ENCODE data around the gene COL12A1. TPM values are rescaled to one million over a fixed set of nuclear protein-coding genes. Genes with fewer than 3 reads are reported as not detected.

COL12A1 gene
- total RNA-seq, 1 experiment from 2014 or later, result 10.4 TPM

- Histone ChIP-seq H3K36me3 (ENCODE audit: control insufficient read depth, insufficient read depth, low read length) (no peaks in the 10 kb centered on the region), H3K4me1 (ENCODE audit: control insufficient read depth, insufficient read depth, low read length) (no peaks in the 10 kb centered on the region), H3K9me3 (ENCODE audit: control insufficient read depth, insufficient read depth, low read depth, low read length) (no peaks in the 10 kb centered on the region), H3K4me3 (ENCODE audit: low read depth in 2 of 2, low read length in 2 of 2) (no peak overlapping the region), H3K27ac (ENCODE audit: low read length) (no peak overlapping the region), H3K27me3 (ENCODE audit: control insufficient read depth, insufficient read depth, low read length) (no peaks in the 10 kb centered on the region)
- TF ChIP-seq CTCF (IDR thresholded peaks at IDR 0.05) (no peak), TCF7L2 (IDR thresholded peaks at IDR 0.05; ENCODE audit: low read depth, low read length) (no peak), SIN3A (IDR thresholded peaks at IDR 0.05; ENCODE audit: borderline replicate concordance, insufficient read depth, low read depth, low read length) (no peak), POLR2AphosphoS5 (IDR thresholded peaks at IDR 0.05; ENCODE audit: low read depth, low read length) (no peak), REST (IDR thresholded peaks at IDR 0.05; ENCODE audit: insufficient read depth in 1 of 2, low read depth in 2 of 2, low read length in 1 of 2) (no peak)
- BruUV-seq (replicated peaks), result no TSS peak
- DNase-seq (ENCODE audit: low read depth, low spot score), result no peak
- no peak for ATAC-seq
- in situ Hi-C loops (cut with HindIII; ENCODE audit: low pct_unique_long_range_greater_than_20kb, low sequenced_read_pairs) (no loop called here), intact Hi-C loops (cut with micrococcal nuclease; ENCODE audit: unreplicated experiment) (no loop called here)
- ChIA-PET POLR2A (no interaction called here), CTCF (no interaction called here)
Observed at GRCh38 chr6:75171986-75172385, 33.9 kb downstream of the COL12A1 start.

- Histone ChIP-seq H3K27me3 (ENCODE audit: control insufficient read depth, insufficient read depth, low read length) (no peaks in the 10 kb centered on the region), H3K36me3 (ENCODE audit: control insufficient read depth, insufficient read depth, low read length) (no peaks in the 10 kb centered on the region), H3K9me3 (ENCODE audit: control insufficient read depth, insufficient read depth, low read depth, low read length) (no peaks in the 10 kb centered on the region), H3K4me1 (ENCODE audit: control insufficient read depth, insufficient read depth, low read length) (no peaks in the 10 kb centered on the region), H3K4me3 (ENCODE audit: low read depth in 2 of 2, low read length in 2 of 2) (no peak overlapping the region), H3K27ac (ENCODE audit: low read length) (no peak overlapping the region)
- TF ChIP-seq TCF7L2 (IDR thresholded peaks at IDR 0.05; ENCODE audit: low read depth, low read length) (no peak), POLR2AphosphoS5 (IDR thresholded peaks at IDR 0.05; ENCODE audit: low read depth, low read length) (no peak), REST (IDR thresholded peaks at IDR 0.05; ENCODE audit: insufficient read depth in 1 of 2, low read depth in 2 of 2, low read length in 1 of 2) (no peak), SIN3A (IDR thresholded peaks at IDR 0.05; ENCODE audit: borderline replicate concordance, insufficient read depth, low read depth, low read length) (no peak), CTCF (IDR thresholded peaks at IDR 0.05) (no peak)
- ATAC-seq (no peak), DNase-seq (ENCODE audit: low read depth, low spot score) (no peak)
- no TSS peak for BruUV-seq (replicated peaks)
- in situ Hi-C loops (cut with HindIII; ENCODE audit: low pct_unique_long_range_greater_than_20kb, low sequenced_read_pairs) (no loop called here), intact Hi-C loops (cut with micrococcal nuclease; ENCODE audit: unreplicated experiment) (no loop called here)
- ChIA-PET CTCF (no interaction called here), POLR2A (no interaction called here)
Observed at GRCh38 chr6:75171567-75171966, 34.3 kb downstream of the COL12A1 start.

Data from Panc1 (cell line).